ENCODE data around the gene ERN2. TPM values are rescaled to one million over a fixed set of nuclear protein-coding genes. Genes with fewer than 3 reads are reported as not detected.

Gene ERN2
- total and polyA plus RNA-seq, 9 of the 15 experiments (the other 6 are each of a cell fraction or from before 2014, with no cell fraction given) = 0.07 to 1.5 (median 0.51) TPM; not detected in 3

DNA sequence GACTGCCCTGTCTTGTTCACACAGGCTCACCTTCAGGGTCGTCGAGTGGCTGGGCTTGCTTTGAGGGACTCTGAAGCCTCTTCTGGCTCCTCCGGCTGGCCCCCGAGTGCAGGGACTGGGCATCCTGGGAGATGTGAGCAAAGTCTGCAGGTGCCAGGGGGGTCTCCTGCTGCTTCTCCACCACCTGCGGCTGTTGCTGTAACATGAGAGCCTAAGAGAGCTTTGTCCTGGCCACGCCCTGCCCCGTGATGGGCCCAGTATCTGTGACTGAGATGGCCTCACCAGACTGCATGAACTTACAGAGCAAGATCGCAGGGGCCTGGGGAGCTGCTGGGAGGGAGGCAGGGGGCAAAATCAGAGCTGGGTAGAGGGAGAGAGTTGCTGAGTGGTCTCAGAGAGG, 12.5 kb downstream of the ERN2 start (continued):
- TF ChIP-seq MGA (IDR thresholded peaks at IDR 0.05) (no peak), ZNF143 (CRISPR knock-in tag; IDR thresholded peaks at IDR 0.05) (no peak), GATAD2A (IDR thresholded peaks at IDR 0.05) (no peak), CBX5 (IDR thresholded peaks at IDR 0.05; ENCODE audit: borderline replicate concordance, low read depth) (no peak), MTA1 (IDR thresholded peaks at IDR 0.05; ENCODE audit: borderline replicate concordance) (no peak), LCOR (CRISPR knock-in tag; IDR thresholded peaks at IDR 0.05) (no peak), ZBTB17 (CRISPR knock-in tag; IDR thresholded peaks at IDR 0.05) (no peak), DMBX1 (CRISPR knock-in tag; IDR thresholded peaks at IDR 0.05; ENCODE audit: borderline replicate concordance) (no peak), KAT2B (IDR thresholded peaks at IDR 0.05; ENCODE audit: low read depth, low read length) (no peak), GTF2E2 (tag; IDR thresholded peaks at IDR 0.05) (no peak), PRMT5 (CRISPR knock-in tag; IDR thresholded peaks at IDR 0.05) (no peak), NFATC3 (IDR thresholded peaks at IDR 0.05) (peak; percentile 98), ELK1 (CRISPR knock-in tag; IDR thresholded peaks at IDR 0.05) (no peak), CCNT2 (IDR thresholded peaks at IDR 0.05; ENCODE audit: borderline replicate concordance, extremely low read depth, insufficient read length, low read depth, low read length) (no peak), GABPB1 (CRISPR knock-in tag; IDR thresholded peaks at IDR 0.05) (no peak)
- TF ChIP-seq, protein P1, sequence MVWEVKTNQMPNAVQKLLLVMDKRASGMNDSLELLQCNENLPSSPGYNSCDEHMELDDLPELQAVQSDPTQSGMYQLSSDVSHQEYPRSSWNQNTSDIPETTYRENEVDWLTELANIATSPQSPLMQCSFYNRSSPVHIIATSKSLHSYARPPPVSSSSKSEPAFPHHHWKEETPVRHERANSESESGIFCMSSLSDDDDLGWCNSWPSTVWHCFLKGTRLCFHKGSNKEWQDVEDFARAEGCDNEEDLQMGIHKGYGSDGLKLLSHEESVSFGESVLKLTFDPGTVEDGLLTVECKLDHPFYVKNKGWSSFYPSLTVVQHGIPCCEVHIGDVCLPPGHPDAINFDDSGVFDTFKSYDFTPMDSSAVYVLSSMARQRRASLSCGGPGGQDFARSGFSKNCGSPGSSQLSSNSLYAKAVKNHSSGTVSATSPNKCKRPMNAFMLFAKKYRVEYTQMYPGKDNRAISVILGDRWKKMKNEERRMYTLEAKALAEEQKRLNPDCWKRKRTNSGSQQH (CRISPR knock-in tag; IDR thresholded peaks at IDR 0.05) = no peak
- TF ChIP-seq, protein P2, sequence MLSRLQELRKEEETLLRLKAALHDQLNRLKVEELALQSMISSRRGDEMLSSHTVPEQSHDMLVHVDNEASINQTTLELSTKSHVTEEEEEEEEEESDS (CRISPR knock-in tag; IDR thresholded peaks at IDR 0.05) = no peak
